Karpas-422 (cell line): ENCODE measurements around the gene SLC25A41. TPM values are rescaled to one million over a fixed set of nuclear protein-coding genes. Genes with fewer than 3 reads are reported as not detected.
A peak's percentile ranks its signal among the peaks of the same experiment; 100 is the strongest.

Experiments
- DNase-seq: peaks from one replicate; pipeline ENCODE4 v3.0.0-alpha.2; 2015
- H2AFZ ChIP-seq: fragments of 200-600 bp; sonication (generic); 2 replicates; pipeline ENCODE4 v1.6.1; 2014; ENCODE audit warnings: antibody characterized with exemption, low read length, mixed read lengths
- H3K27ac ChIP-seq: fragments of 200-600 bp; sonication (generic); 2 replicates; pipeline ENCODE4 v1.5.1; 2014; ENCODE audit warnings: mild to moderate bottlenecking, low read length, moderate library complexity
- H3K27me3 ChIP-seq: fragments of 200-600 bp; sonication (generic); 2 replicates; pipeline ENCODE4 v1.6.1; 2014; ENCODE audit warnings: low read length, mixed read lengths
- H3K36me3 ChIP-seq: fragments of 200-600 bp; sonication (generic); 2 replicates; pipeline ENCODE4 v1.6.1; 2014; ENCODE audit warnings: low read length, mixed read lengths; ENCODE audit not compliant: insufficient read depth
- H3K4me1 ChIP-seq: fragments of 200-600 bp; sonication (generic); 2 replicates; pipeline ENCODE4 v1.6.1; 2014; ENCODE audit warnings: mild to moderate bottlenecking, low read length, mixed read lengths
- H3K4me2 ChIP-seq: fragments of 200-600 bp; sonication (generic); 2 replicates; pipeline ENCODE4 v1.6.1; 2014; ENCODE audit warnings: low read length, low read depth, mild to moderate bottlenecking; ENCODE audit not compliant: poor library complexity, severe bottlenecking
- H3K4me3 ChIP-seq: fragments of 200-600 bp; sonication (generic); 2 replicates; pipeline ENCODE4 v1.5.1; 2014; ENCODE audit warnings: mild to moderate bottlenecking, antibody characterized with exemption, low read length, mixed read lengths
- H3K79me2 ChIP-seq: fragments of 200-600 bp; sonication (generic); 2 replicates; pipeline ENCODE4 v1.6.1; 2014; ENCODE audit warnings: mild to moderate bottlenecking, low read length, mixed read lengths
- H3K9ac ChIP-seq: fragments of 200-600 bp; sonication (generic); 2 replicates; pipeline ENCODE4 v1.6.0; 2014; ENCODE audit warnings: low read length
- H3K9me2 ChIP-seq: fragments of 200-600 bp; sonication (generic), shearing (Covaris generic); replicated peaks from 2 replicates; pipeline ENCODE4 v1.6.0; 2014; ENCODE audit warnings: mild to moderate bottlenecking, low read length, moderate library complexity; ENCODE audit not compliant: insufficient read depth
- H3K9me3 ChIP-seq: fragments of 300-700, 200-600 bp; sonication (generic); 2 replicates; pipeline ENCODE4 v1.6.1; 2014; ENCODE audit warnings: low read length, mixed read lengths
- H4K20me1 ChIP-seq: fragments of 200-600 bp; sonication (generic); 2 replicates; pipeline ENCODE4 v1.6.1; 2014; ENCODE audit warnings: mild to moderate bottlenecking, antibody characterized with exemption, low read length, low read depth; ENCODE audit not compliant: insufficient read depth
- total RNA-seq: library from RNA; depleted of rRNA; stranded (reverse); fragments of >200 nt; shearing (Covaris generic); gene quantifications from 2 replicates; pipeline ENCODE4 v1.2.3, GENCODE V29; 2014; ENCODE audit warnings: low replicate concordance

The SLC25A41 gene
- total RNA-seq, 1 experiment from 2014 or later, result 1.4 TPM

- Histone ChIP-seq H3K9me2 (no peaks in the 10 kb centered on the region), H3K4me2 (no peak overlapping the region), H3K27ac (no peak overlapping the region), H3K9ac (no peak overlapping the region), H3K79me2 (peaks cover 18% of the 10 kb centered on the region), H3K4me1 (peaks cover 11% of the 10 kb centered on the region), H3K36me3 (peaks cover 14% of the 10 kb centered on the region), H4K20me1 (no peaks in the 10 kb centered on the region), H2AFZ (no peak overlapping the region), H3K9me3 (no peaks in the 10 kb centered on the region), H3K4me3 (no peak overlapping the region), H3K27me3 (no peaks in the 10 kb centered on the region)
- DNase-seq, result peak; percentile 93
These were observed 42.8 kb upstream of the SLC25A41 start for GRCh38 chr19:6476155-6476895.

GRCh38 chr19:6475321-6476108, 42.0 kb upstream of the SLC25A41 start:
- Histone ChIP-seq H3K79me2 (peaks cover 10% of the 10 kb centered on the region), H3K27ac (no peak overlapping the region), H3K4me2 (no peak overlapping the region), H2AFZ (no peak overlapping the region), H3K4me3 (no peak overlapping the region), H3K27me3 (no peaks in the 10 kb centered on the region), H3K9me3 (no peaks in the 10 kb centered on the region), H4K20me1 (no peaks in the 10 kb centered on the region), H3K9ac (no peak overlapping the region), H3K36me3 (peaks cover 14% of the 10 kb centered on the region), H3K4me1 (peaks cover 6% of the 10 kb centered on the region), H3K9me2 (no peaks in the 10 kb centered on the region)
- no peak for DNase-seq

GRCh38 chr19:6473647-6474046, 40.1 kb upstream of the SLC25A41 start:
- Histone ChIP-seq H3K79me2 (no peaks in the 10 kb centered on the region), H3K4me1 (no peaks in the 10 kb centered on the region), H2AFZ (no peak overlapping the region), H3K4me3 (no peak overlapping the region), H3K9me2 (no peaks in the 10 kb centered on the region), H3K27ac (no peak overlapping the region), H3K27me3 (no peaks in the 10 kb centered on the region), H4K20me1 (no peaks in the 10 kb centered on the region), H3K4me2 (no peak overlapping the region), H3K9ac (no peak overlapping the region), H3K9me3 (no peaks in the 10 kb centered on the region), H3K36me3 (peaks cover 14% of the 10 kb centered on the region)
- no peak for DNase-seq

- Histone ChIP-seq H3K9ac (no peak overlapping the region), H3K79me2 (no peaks in the 10 kb centered on the region), H3K4me3 (no peak overlapping the region), H4K20me1 (no peaks in the 10 kb centered on the region), H3K9me3 (no peaks in the 10 kb centered on the region), H3K9me2 (no peaks in the 10 kb centered on the region), H3K36me3 (peaks cover 14% of the 10 kb centered on the region), H3K27ac (no peak overlapping the region), H3K4me2 (no peak overlapping the region), H3K27me3 (no peaks in the 10 kb centered on the region), H3K4me1 (no peaks in the 10 kb centered on the region), H2AFZ (no peak overlapping the region)
- DNase-seq, result no peak
These were observed 39.1 kb upstream of the SLC25A41 start for GRCh38 chr19:6472713-6473112.

GRCh38 chr19:6471076-6471475, 37.5 kb upstream of the SLC25A41 start:
- Histone ChIP-seq H3K9ac (no peak overlapping the region), H3K79me2 (no peaks in the 10 kb centered on the region), H3K4me1 (no peaks in the 10 kb centered on the region), H3K9me3 (no peaks in the 10 kb centered on the region), H3K27me3 (no peaks in the 10 kb centered on the region), H4K20me1 (no peaks in the 10 kb centered on the region), H3K36me3 (peaks cover 6% of the 10 kb centered on the region; the same call in 1 of the 2 replicates), H3K9me2 (no peaks in the 10 kb centered on the region), H3K4me2 (no peak overlapping the region), H3K4me3 (no peak overlapping the region), H3K27ac (no peak overlapping the region), H2AFZ (no peak overlapping the region)
- DNase-seq, result no peak

GRCh38 chr19:6470173-6470572, 36.6 kb upstream of the SLC25A41 start:
- H3K4me1 ChIP-seq, result no peaks in the 10 kb centered on the region
- H3K4me3 ChIP-seq, result no peak overlapping the region
- H3K27me3 ChIP-seq, result no peaks in the 10 kb centered on the region
- H3K9me2 ChIP-seq, result no peaks in the 10 kb centered on the region
- H3K4me2 ChIP-seq, result no peak overlapping the region
- no peaks in the 10 kb centered on the region for H3K9me3 ChIP-seq
- H4K20me1 ChIP-seq, result no peaks in the 10 kb centered on the region
- peaks cover 2% of the 10 kb centered on the region; the same call in 1 of the 2 replicates for H3K36me3 ChIP-seq
- DNase-seq, result no peak
- no peak overlapping the region for H2AFZ ChIP-seq
- no peak overlapping the region for H3K9ac ChIP-seq
- H3K79me2 ChIP-seq, result no peaks in the 10 kb centered on the region
- no peak overlapping the region for H3K27ac ChIP-seq

GRCh38 chr19:6467384-6467783, 33.8 kb upstream of the SLC25A41 start:
- no peaks in the 10 kb centered on the region for H3K9me3 ChIP-seq
- no peak overlapping the region for H2AFZ ChIP-seq
- H4K20me1 ChIP-seq, result no peaks in the 10 kb centered on the region

GRCh38 chr19:6466526-6467248, 33.1 kb upstream of the SLC25A41 start:
- Histone ChIP-seq H3K9me3 (no peaks in the 10 kb centered on the region), H3K27ac (no peak overlapping the region), H3K79me2 (no peaks in the 10 kb centered on the region), H2AFZ (no peak overlapping the region), H3K4me3 (no peak overlapping the region), H3K4me2 (no peak overlapping the region), H3K9ac (no peak overlapping the region), H3K9me2 (no peaks in the 10 kb centered on the region), H3K4me1 (no peaks in the 10 kb centered on the region), H3K36me3 (no peaks in the 10 kb centered on the region), H3K27me3 (no peaks in the 10 kb centered on the region), H4K20me1 (no peaks in the 10 kb centered on the region)
- DNase-seq, result no peak

More at GRCh38 chr19:6467384-6467783, 33.8 kb upstream of the SLC25A41 start:
- Histone ChIP-seq H3K4me2 (no peak overlapping the region), H3K9me2 (no peaks in the 10 kb centered on the region), H3K4me3 (no peak overlapping the region), H3K36me3 (no peaks in the 10 kb centered on the region), H3K9ac (no peak overlapping the region), H3K79me2 (no peaks in the 10 kb centered on the region), H3K27ac (no peak overlapping the region), H3K4me1 (no peaks in the 10 kb centered on the region), H3K27me3 (no peaks in the 10 kb centered on the region)
- DNase-seq, result no peak
